K562 (cell line): ENCODE measurements around the gene NBEA. TPM values are rescaled to one million over a fixed set of nuclear protein-coding genes. Genes with fewer than 3 reads are reported as not detected.

ENCODE experiments used
- ATAC-seq: fragments of 200-7000 bp; cut with Tn5 transposase; 3 replicates; pipeline ENCODE4 v1.9.1; 2020; ENCODE audit warnings: moderate library complexity
- BruUV-seq: library from RNA; stranded (reverse); fragments of 400-500 nt; replicated peaks from 2 replicates; lab custom pipeline; 2021; lab: Mats Ljungman, UMichigan
- CTCF ChIA-PET: fragments of 300-600 bp; formaldehyde crosslinking; extraction: SDS; loops from one replicate; lab custom pipeline; 2021; ENCODE audit warnings: low intra/inter-chr PET ratio; lab: Yijun Ruan, JAX
- POLR2A ChIA-PET: fragments of 300-600, 350-650 bp; sonication (Branson Sonifier 250); formaldehyde crosslinking; extraction: SDS; loops from one replicate; lab custom pipeline; 2021; ENCODE audit warnings: antibody characterized with exemption, inconsistent platforms; lab: Yijun Ruan, JAX
- DNase-seq, 4 experiments: peaks; one replicate each; pipeline versions ENCODE4 v3.0.0 to v3.0.0-alpha.2; 2011 to 2018; ENCODE audit warnings: low spot score in 3 of 4, mixed read lengths in 3 of 4; ENCODE audit errors: extremely low read depth in 1 of 4
- FAIRE-seq: peaks from 2 replicates; lab custom pipeline; 2011; peaks lifted over from hg19 to GRCh38; lab: Jason Lieb, UNC
- H2AFZ ChIP-seq: 2 replicates; pipeline ENCODE4 v1.6.0; 2011; ENCODE audit warnings: low read depth, low read length, control low read depth, inconsistent platforms
- H3K27ac ChIP-seq: fragments of 200-600 bp; 3 replicates; pipeline ENCODE4 v1.8.0; 2011; ENCODE audit warnings: low read depth, mild to moderate bottlenecking, control low read depth, inconsistent platforms, low read length, moderate library complexity, mixed read lengths; ENCODE audit errors: extremely low read depth
- H3K27me3 ChIP-seq, 2 experiments: fragments of 300-600 bp in 1 of 2; 2 replicates in 1 of 2; 3 replicates in 1 of 2; pipeline versions ENCODE4 v1.6.0 to v1.8.0; 2011; ENCODE audit warnings: inconsistent platforms in 2 of 2, low read length in 2 of 2, mild to moderate bottlenecking in 1 of 2, mixed read lengths in 1 of 2, moderate library complexity in 1 of 2; ENCODE audit not compliant: control insufficient read depth in 2 of 2, insufficient read depth in 2 of 2
- H3K36me3 ChIP-seq: fragments of 300-600 bp; 3 replicates; pipeline ENCODE4 v1.8.0; 2011; ENCODE audit warnings: mild to moderate bottlenecking, low read length, inconsistent platforms; ENCODE audit not compliant: control insufficient read depth, insufficient read depth
- H3K4me1 ChIP-seq, 2 experiments: fragments of 200-600 bp in 1 of 2; replicated peaks in 1 of 2; 2 replicates in 1 of 2; 3 replicates in 1 of 2; pipeline versions ENCODE4 v1.5.1 to v1.8.0; 2011; ENCODE audit warnings: inconsistent platforms in 2 of 2, low read length in 2 of 2, mild to moderate bottlenecking in 1 of 2, mixed read lengths in 1 of 2, moderate library complexity in 1 of 2; ENCODE audit not compliant: control insufficient read depth in 2 of 2, insufficient read depth in 2 of 2
- H3K4me2 ChIP-seq: 2 replicates; pipeline ENCODE4 v1.6.1; 2011; ENCODE audit warnings: low read length, control low read depth, inconsistent platforms, mixed read lengths; ENCODE audit not compliant: insufficient read depth
- H3K4me3 ChIP-seq: fragments of 200-600 bp; sonication (generic), shearing (Covaris generic); 2 replicates; pipeline ENCODE4 v1.5.1; 2016; ENCODE audit warnings: control low read depth, inconsistent platforms
- H3K79me2 ChIP-seq: fragments of 200-600 bp; 3 replicates; pipeline ENCODE4 v1.8.0; 2011; ENCODE audit warnings: low read length, inconsistent platforms; ENCODE audit not compliant: control insufficient read depth, insufficient read depth
- H3K9ac ChIP-seq, 2 experiments: 2 replicates each; pipeline versions ENCODE4 v1.6.0 to v1.6.1; 2011; ENCODE audit warnings: low read depth in 2 of 2, low read length in 2 of 2, control low read depth in 1 of 2, inconsistent platforms in 1 of 2, mild to moderate bottlenecking in 1 of 2, mixed read lengths in 1 of 2; ENCODE audit not compliant: insufficient read depth in 1 of 2
- H3K9me1 ChIP-seq: one replicate; pipeline ENCODE4 v1.6.0; 2011; ENCODE audit warnings: inconsistent platforms, mild to moderate bottlenecking, low read length, moderate library complexity; ENCODE audit not compliant: control insufficient read depth, insufficient read depth
- H3K9me3 ChIP-seq: replicated peaks from 2 replicates; pipeline ENCODE4 v1.5.1; 2011; ENCODE audit warnings: low read depth, low read length, inconsistent platforms; ENCODE audit not compliant: control insufficient read depth, insufficient read depth
- H4K20me1 ChIP-seq: replicated peaks from 2 replicates; pipeline ENCODE4 v1.6.1; 2011; ENCODE audit warnings: low read length, inconsistent platforms, mixed read lengths; ENCODE audit not compliant: control insufficient read depth, insufficient read depth
- CEBPB ChIP-seq: fragments of 450-650 bp; IDR thresholded peaks from 2 replicates; pipeline ENCODE4 v1.6.1; 2016; ENCODE audit warnings: missing genetic modification characterization, missing compliant biosample characterization
- ESRRB ChIP-seq: fragments of 250-450 bp; sonication (Bioruptor Pico); IDR thresholded peaks from 2 replicates; pipeline ENCODE4 v1.5.0; 2020; ENCODE audit warnings: mild to moderate bottlenecking, moderate library complexity, borderline replicate concordance
- KDM2B ChIP-seq: fragments of 250-450 bp; sonication (Bioruptor Pico); IDR thresholded peaks from 2 replicates; pipeline ENCODE4 v1.8.0; 2021; ENCODE audit warnings: mild to moderate bottlenecking, moderate library complexity
- NBN ChIP-seq: fragments of 450-650 bp; IDR thresholded peaks from 2 replicates; pipeline ENCODE4 v1.6.1; 2016; ENCODE audit warnings: low read depth, mild to moderate bottlenecking
- NFE2L1 ChIP-seq: fragments of 450-650 bp; IDR thresholded peaks from 2 replicates; pipeline ENCODE4 v1.6.1; 2016; ENCODE audit warnings: missing genetic modification characterization, low read depth, mild to moderate bottlenecking, missing compliant biosample characterization, moderate library complexity, borderline replicate concordance
- RB1 ChIP-seq: fragments of 450-650 bp; IDR thresholded peaks from 2 replicates; pipeline ENCODE4 v1.6.1; 2017; ENCODE audit warnings: low read depth, mild to moderate bottlenecking
- ZNF76 ChIP-seq: fragments of 250-450 bp; sonication (Bioruptor Pico); IDR thresholded peaks from 2 replicates; pipeline ENCODE4 v1.4.0; 2020; ENCODE audit warnings: mild to moderate bottlenecking, moderate library complexity, borderline replicate concordance
- ZSCAN32 ChIP-seq: fragments of 450-650 bp; formaldehyde crosslinking; IDR thresholded peaks from 2 replicates; pipeline ENCODE4 v1.4.0; 2020; ENCODE audit warnings: mild to moderate bottlenecking, moderate library complexity
- WGBS: fragments of 100-300 bp; shearing (Covaris generic); methylation state at CpG from one replicate; pipeline ENCODE4 v1.1.6; 2016; ENCODE audit warnings: low coverage, mixed read lengths; ENCODE audit not compliant: insufficient coverage; ENCODE audit errors: missing lambda C conversion rate; 5-methylcytosine and 5-hydroxymethylcytosine counted together
- in situ Hi-C: fragments of 300-500 bp; cut with MboI; formaldehyde crosslinking; loops from 4 replicates; pipeline ENCODE4 v1.15.0; 2018; ENCODE audit warnings: inconsistent platforms, mixed read lengths
- intact Hi-C: fragments of 100-400 bp; cut with micrococcal nuclease; formaldehyde crosslinking; loops from 2 replicates; pipeline ENCODE4 v1.14.2; 2022
- polyA plus RNA-seq, 8 experiments: library from polyadenylated mRNA; depleted of rRNA in 4 of 8; stranded (reverse) in 5 of 8; unstranded in 3 of 8; fragments of >200 nt; fragmentation: Nextera tagmentation in 2 of 8; fragmentation: Illumina TruSeq in 1 of 8; extraction: Ambion mirVana in 2 of 8; extraction: Trizol in 1 of 8; gene quantifications; 2 replicates each; pipeline versions ENCODE4 v1.2.1 to v1.2.3, GENCODE V29; 2011 to 2014; ENCODE audit warnings: inconsistent platforms in 1 of 8, missing spikeins in 1 of 8
- total RNA-seq, 7 experiments: library from RNA; depleted of rRNA in 6 of 7; stranded (reverse); fragments of >200 nt in 6 of 7; fragmentation: Illumina TruSeq in 2 of 7; extraction: Trizol in 2 of 7; gene quantifications; 2 replicates each; pipeline versions ENCODE4 v1.2.1 to v1.2.3, GENCODE V29; 2011 to 2021; ENCODE audit warnings: low replicate concordance in 1 of 7
- TF ChIP-seq, protein P1 (sequence below), 2 experiments: fragments of 450-650 bp in 1 of 2; IDR thresholded peaks; 2 replicates each; pipeline ENCODE4 v1.6.1; 2011 to 2017; ENCODE audit warnings: low read depth in 2 of 2, antibody characterized with exemption in 1 of 2, borderline replicate concordance in 1 of 2, low read length in 1 of 2, mild to moderate bottlenecking in 1 of 2, mixed read lengths in 1 of 2; ENCODE audit not compliant: control insufficient read depth in 1 of 2

Gene NBEA
- total and polyA plus RNA-seq, 9 of the 15 experiments (the other 6 are each of a cell fraction or from before 2014, with no cell fraction given), result 0.03 to 0.94 (median 0.05) TPM; not detected in 2

DNA sequence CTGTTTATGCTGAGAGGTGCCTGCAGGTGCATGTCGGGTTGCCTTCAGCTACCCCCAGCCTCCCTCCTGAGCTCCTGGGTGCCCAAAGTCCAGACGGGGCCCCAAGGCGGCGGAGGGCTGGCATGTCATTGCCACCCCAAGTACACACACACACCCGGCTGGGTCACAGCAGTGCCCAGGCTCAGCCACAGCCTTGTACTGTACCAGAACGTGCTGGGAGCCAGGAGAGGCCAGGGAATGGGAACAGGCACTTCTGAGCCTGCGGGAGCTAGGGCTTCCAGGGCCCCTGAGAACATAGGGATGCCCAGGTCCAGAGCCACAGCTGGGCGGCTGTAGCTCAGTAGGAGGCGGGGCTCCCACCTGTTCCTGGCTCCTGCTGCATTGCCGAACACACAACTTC is 585.4 kb downstream of the NBEA start (continued):
- no peak for TF ChIP-seq KDM2B (CRISPR knock-in tag)
- TF ChIP-seq ZNF76, result no peak
- TF ChIP-seq CEBPB (tag), result no peak
- TF ChIP-seq, protein P1, sequence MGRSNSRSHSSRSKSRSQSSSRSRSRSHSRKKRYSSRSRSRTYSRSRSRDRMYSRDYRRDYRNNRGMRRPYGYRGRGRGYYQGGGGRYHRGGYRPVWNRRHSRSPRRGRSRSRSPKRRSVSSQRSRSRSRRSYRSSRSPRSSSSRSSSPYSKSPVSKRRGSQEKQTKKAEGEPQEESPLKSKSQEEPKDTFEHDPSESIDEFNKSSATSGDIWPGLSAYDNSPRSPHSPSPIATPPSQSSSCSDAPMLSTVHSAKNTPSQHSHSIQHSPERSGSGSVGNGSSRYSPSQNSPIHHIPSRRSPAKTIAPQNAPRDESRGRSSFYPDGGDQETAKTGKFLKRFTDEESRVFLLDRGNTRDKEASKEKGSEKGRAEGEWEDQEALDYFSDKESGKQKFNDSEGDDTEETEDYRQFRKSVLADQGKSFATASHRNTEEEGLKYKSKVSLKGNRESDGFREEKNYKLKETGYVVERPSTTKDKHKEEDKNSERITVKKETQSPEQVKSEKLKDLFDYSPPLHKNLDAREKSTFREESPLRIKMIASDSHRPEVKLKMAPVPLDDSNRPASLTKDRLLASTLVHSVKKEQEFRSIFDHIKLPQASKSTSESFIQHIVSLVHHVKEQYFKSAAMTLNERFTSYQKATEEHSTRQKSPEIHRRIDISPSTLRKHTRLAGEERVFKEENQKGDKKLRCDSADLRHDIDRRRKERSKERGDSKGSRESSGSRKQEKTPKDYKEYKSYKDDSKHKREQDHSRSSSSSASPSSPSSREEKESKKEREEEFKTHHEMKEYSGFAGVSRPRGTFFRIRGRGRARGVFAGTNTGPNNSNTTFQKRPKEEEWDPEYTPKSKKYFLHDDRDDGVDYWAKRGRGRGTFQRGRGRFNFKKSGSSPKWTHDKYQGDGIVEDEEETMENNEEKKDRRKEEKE (IDR thresholded peaks at IDR 0.05; ENCODE audit: borderline replicate concordance in 1 of 2, control insufficient read depth in 1 of 2, low read depth in 2 of 2, low read length in 1 of 2), result no peak

DNA sequence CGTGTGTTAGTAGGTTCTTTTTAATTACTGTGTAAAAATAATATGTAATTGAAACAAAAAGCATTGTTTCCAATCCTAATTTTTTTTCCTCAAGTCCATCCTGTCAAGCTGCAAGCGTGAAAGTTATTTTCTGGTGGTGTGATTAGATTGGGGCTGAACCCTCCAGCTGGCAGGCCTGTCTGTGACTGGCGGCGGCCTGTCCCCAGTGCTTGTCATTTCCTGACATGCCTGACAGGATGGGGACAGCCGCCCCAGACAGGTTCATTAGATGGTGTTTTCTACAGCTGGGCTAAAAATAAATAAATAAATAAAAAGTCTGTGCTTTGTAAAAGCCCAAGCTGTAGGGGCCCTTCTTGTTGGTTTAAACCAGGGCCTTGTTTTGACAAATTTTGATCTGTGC is 588.1 kb downstream of the NBEA start:
- Histone ChIP-seq H3K4me3 (no peak overlapping the region), H3K9me1 (no peaks in the 10 kb centered on the region), H3K79me2 (no peaks in the 10 kb centered on the region), H3K9ac (no peak overlapping the region), H2AFZ (no peak overlapping the region), H3K4me1 (no peaks in the 10 kb centered on the region), H3K36me3 (no peaks in the 10 kb centered on the region), H3K4me2 (no peak overlapping the region), H4K20me1 (no peaks in the 10 kb centered on the region), H3K9me3 (no peaks in the 10 kb centered on the region), H3K27me3 (no peaks in the 10 kb centered on the region), H3K27ac (no peak overlapping the region)
- no peak for DNase-seq
- CTCF ChIA-PET, result no interaction called here
- POLR2A ChIA-PET, result no interaction called here
- no peak for FAIRE-seq
- ATAC-seq, result no peak
- in situ Hi-C loops (no loop called here), intact Hi-C loops (no loop called here)
- 0% methylated on average over 3 of the region's 5 CpGs for WGBS
- BruUV-seq, result no TSS peak
- TF ChIP-seq ZSCAN32 (CRISPR knock-in tag), result no peak
- no peak for TF ChIP-seq ESRRB (CRISPR knock-in tag)
- no peak for TF ChIP-seq NBN
- no peak for TF ChIP-seq ZNF76
- no peak for TF ChIP-seq NFE2L1 (tag)
- no peak for TF ChIP-seq RB1
